Measurements from ENCODE around the gene PTPRC.

The PTPRC gene

GRCh38 chr1:198643808-198644207 lies 5.0 kb downstream of the PTPRC start:
- no peak for DNase-seq (ENCODE audit: low read depth)

GRCh38 chr1:198647055-198647454 lies 8.2 kb downstream of the PTPRC start:
- no peak for DNase-seq (ENCODE audit: low read depth)

GRCh38 chr1:198648592-198648991 lies 9.8 kb downstream of the PTPRC start:
- DNase-seq (ENCODE audit: low read depth) = no peak

- no peak for DNase-seq (ENCODE audit: low read depth)
These were observed 10.6 kb downstream of the PTPRC start for GRCh38 chr1:198649232-198649967.

- DNase-seq (ENCODE audit: low read depth) = no peak
These were observed 11.1 kb downstream of the PTPRC start for GRCh38 chr1:198649968-198650338.

GRCh38 chr1:198650506-198650905 lies 11.7 kb downstream of the PTPRC start:
- DNase-seq (ENCODE audit: low read depth) = no peak

- no peak for DNase-seq (ENCODE audit: low read depth)
These were observed 13.0 kb downstream of the PTPRC start for GRCh38 chr1:198651650-198652400.

- DNase-seq (ENCODE audit: low read depth) = no peak
These were observed 15.1 kb downstream of the PTPRC start for GRCh38 chr1:198653808-198654413.

GRCh38 chr1:198655459-198656121 lies 16.8 kb downstream of the PTPRC start:
- no peak for DNase-seq (ENCODE audit: low read depth)

GRCh38 chr1:198656500-198656932 lies 17.7 kb downstream of the PTPRC start:
- DNase-seq (ENCODE audit: low read depth) = no peak

GRCh38 chr1:198657550-198658064 lies 18.8 kb downstream of the PTPRC start:
- peak; percentile 95 for DNase-seq (ENCODE audit: low read depth)

GRCh38 chr1:198660341-198661261 lies 21.8 kb downstream of the PTPRC start:
- no peak for DNase-seq (ENCODE audit: low read depth)

- no peak for DNase-seq (ENCODE audit: low read depth)
These were observed 24.0 kb downstream of the PTPRC start for GRCh38 chr1:198662821-198663220.

- DNase-seq (ENCODE audit: low read depth) = no peak
These were observed 25.4 kb downstream of the PTPRC start for GRCh38 chr1:198664068-198664788.

GRCh38 chr1:198667186-198667585 lies 28.3 kb downstream of the PTPRC start:
- no peak for DNase-seq (ENCODE audit: low read depth)

GRCh38 chr1:198667807-198668206 lies 29.0 kb downstream of the PTPRC start:
- no peak for DNase-seq (ENCODE audit: low read depth)

GRCh38 chr1:198669023-198669698 lies 30.3 kb downstream of the PTPRC start:
- peak; percentile 95 for DNase-seq (ENCODE audit: low read depth)

GRCh38 chr1:198669771-198670170 lies 30.9 kb downstream of the PTPRC start:
- DNase-seq (ENCODE audit: low read depth) = no peak

- no peak for DNase-seq (ENCODE audit: low read depth)
These were observed 32.3 kb downstream of the PTPRC start for GRCh38 chr1:198671136-198671535.

GRCh38 chr1:198672124-198672523 lies 33.3 kb downstream of the PTPRC start:
- DNase-seq (ENCODE audit: low read depth) = peak; percentile 62

Data from amniotic epithelial cell (primary cell).